HG03457 (cell line): ENCODE results near the gene NUP58.
"Not testable (repeated sequence)": the region's sequence is repeated elsewhere in the genome, so short reads cannot be mapped to it uniquely, and the experiment has no call there.

ENCODE experiments used
- ATAC-seq: cut with Tn5 transposase; IDR thresholded peaks from one replicate; pipeline ENCODE4 v1.9.1; 2021; ENCODE audit warnings: moderate number of reproducible peaks; ENCODE audit not compliant: unreplicated experiment

NUP58 gene

DNA sequence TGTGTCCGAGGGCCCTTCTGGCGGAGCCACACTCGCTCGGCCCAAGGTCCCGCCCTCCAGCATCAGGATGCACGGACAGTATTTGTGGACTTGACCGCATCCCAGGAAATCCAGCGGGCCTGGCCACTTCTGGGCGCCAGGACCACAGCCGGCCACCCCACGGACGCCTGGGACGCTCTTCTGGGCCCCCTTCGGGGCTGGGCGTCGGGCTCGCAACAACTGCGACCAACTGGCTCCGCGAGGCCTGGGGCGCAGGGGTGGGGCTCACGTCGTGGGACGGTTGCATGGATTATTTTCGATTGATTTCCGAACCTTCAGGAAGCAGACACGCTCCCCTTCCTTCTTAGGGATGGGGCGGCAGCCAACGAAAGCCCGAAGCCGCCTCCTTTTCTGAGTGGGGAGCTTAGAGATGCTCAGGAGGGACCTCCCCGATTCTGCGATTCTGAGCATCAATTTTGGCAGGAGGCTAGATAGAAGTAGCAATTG is 521 bp upstream of the NUP58 start:
- peak; percentile 19 for ATAC-seq

DNA sequence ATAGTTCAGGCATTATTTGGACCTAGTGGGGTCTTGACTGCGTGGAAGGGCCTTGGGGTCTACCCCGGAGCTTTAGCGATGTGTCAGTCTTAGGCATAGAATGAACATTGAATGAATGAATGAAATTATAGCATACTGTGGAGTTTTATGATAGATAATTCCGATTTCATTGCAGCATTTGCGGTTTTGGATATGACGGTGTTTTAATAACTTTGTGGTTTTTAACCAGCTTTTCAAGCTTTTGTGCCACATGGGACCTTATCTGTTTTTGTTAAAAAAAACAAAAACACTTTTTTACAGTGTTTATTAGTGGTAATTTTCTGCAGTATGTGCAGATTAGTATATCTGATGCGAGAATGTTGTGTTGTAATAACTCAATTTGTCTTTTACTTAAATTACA is 696 bp downstream of the NUP58 start:
- ATAC-seq: no peak

DNA sequence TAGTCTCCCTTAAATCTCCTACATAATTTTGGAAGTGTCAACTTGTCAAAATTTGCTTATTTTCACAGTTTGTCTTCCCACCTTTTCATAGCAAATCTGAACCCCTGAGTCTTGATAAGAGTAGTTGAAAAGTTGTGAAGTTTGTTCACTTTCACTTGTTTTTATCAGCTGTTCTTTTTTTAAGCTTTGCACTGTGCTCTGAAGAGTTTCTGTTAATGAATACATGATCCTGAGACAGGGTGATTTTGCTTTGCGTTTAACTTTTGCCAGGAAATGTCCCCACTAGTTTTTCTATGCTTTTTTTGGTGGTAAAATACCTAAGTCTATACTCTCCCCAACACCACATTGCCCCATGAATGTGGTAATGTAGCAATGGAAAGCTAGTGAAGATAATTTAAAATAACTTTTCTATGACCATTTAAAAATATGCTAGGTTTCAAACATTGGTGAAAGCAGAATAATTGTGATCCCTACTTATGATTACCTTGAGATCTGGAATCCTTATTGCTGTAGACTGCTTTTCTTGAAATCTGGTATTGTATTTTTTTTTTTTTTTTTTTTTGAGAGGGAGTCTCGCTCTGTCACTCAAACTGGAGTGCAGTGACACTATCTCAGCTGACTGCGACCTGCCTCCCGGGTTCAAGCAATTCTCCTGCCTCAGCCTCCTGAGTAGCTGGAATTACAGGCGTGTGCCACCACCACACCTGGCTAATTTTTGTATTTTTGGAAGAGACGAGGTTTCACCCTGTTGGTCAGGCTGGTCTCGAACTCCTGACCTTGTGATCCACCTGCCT is 5.4 kb downstream of the NUP58 start:
- ATAC-seq: no peak

DNA sequence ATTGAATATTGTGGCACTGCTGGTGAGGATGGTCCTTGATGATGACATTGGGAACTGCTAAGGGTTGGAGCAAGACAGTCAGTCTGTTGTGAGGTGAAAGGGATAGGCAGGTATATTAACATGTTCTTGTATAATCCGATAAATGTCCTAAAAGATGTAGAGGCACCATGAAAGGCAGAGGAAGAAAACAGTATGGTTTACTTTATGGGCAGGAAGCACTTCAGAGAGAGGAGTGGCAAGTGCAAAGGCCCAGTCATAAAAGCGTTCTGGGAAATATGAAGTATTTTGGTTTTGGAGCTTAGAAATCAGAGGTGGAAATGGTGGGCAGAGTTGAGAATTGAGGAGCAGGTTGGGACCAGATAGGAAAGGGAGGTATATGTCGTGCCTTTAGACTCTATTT is 9.5 kb downstream of the NUP58 start:
- ATAC-seq: no peak

DNA sequence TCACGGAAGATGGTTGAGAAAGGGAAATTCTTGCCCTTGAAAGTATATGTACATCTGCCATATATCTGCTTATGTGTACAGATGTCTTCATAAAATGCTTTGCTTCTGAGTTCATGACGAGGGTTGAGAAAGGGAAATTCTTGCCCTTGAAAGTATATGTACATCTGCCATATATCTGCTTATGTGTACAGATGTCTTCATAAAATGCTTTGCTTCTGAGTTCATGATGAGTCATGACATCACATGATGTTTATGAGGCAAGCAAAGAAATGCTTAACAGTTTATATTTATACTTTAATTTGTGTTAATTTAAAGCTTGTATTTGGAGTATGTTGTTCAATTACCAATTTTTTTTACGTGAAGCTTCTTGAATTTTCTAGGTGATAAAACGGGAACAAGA is 17.5 kb downstream of the NUP58 start:
- ATAC-seq: not testable (repeated sequence)

DNA sequence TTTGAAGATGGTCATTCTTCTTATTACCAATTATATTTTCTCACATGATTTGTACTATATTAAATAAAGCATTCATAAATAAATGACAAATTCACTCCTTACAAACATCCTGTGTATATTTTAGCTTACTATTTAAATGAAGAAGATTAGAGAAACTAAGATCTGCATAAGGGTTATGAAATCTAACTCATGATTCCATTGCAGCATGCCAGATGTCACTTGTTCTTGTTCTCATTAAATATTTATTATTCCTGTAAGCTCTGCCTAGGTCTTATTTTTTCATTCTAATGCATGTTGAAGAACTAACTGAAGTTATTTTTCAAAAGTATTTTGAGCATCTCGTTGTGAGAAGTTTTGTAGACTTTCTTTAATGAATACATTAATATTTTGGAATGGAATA is 18.3 kb downstream of the NUP58 start:
- no peak for ATAC-seq

DNA sequence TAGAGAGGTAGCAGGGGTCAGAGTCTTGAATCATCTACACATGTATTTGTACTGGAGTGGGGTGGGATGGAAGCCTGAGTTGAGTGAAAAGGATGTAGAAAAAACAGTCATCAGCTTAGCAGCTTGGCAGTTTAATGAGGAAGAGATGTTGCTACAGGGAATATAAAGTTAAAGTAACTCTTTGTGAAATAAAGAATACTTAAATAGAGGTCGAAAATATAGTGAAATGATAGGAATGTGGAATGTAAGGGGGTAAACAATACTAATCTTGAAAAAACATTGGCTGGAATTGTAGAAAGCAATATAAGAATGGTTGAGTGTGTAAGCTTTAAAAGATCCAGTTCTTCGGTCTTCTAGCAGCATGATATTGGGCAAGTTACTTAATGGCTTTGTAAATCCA is 22.7 kb downstream of the NUP58 start:
- ATAC-seq: no peak

DNA sequence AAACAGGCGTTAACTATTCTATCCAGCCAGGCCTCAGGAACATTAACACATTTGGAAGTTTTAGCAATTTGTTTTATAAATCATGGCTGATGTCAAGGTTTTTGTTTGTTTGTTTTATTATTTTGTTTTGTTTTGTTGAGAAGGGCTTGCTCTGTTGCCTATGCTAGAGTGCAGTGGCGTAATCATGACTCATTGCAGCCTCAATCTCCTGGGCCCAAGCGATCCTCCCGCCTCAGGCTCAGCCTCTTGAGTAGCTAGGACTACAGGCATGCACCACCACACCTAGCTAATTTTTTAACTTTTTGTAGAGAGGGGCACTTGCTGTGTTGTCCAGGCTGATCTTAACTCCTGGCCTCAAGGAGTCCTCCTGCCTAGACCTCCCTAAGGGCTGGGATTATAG is 28.3 kb downstream of the NUP58 start:
- no peak for ATAC-seq

DNA sequence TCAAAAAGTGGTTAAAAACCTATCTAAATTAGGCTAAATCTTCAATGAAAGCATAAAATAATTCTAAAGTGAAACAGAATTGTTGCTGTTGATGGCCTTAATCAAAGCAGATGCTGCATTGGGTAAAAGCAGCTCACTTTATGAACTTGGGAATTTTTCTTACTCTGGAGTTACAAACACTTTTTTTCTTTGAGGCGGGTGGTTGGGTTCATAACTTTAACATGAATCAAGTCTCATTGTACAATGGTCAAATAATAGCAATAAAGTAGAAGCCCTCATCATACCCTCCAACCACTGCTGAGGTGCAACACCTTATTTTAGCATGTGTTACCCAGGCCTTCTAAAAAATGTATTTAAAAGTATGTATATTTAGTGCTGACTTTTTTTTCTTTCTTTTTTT is 29.1 kb downstream of the NUP58 start:
- no peak for ATAC-seq

DNA sequence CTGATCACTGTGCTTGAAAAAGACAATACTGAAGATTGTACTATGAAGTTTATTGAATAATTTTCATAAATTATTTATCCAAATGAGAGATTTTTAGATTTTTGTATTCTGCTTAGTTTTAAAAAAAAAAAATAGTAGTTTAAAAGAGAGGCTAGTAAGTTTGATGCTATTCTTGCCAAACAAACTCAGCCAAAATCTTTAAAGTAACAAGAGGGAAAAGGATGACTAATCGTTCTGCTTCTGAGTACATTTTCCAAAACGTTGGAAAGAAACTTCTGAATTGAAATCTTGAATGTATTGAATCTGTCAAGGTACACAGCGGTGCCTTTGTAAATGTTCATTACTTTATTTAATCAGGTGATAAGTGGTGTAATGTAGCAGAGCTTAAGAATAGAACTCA is 34.4 kb downstream of the NUP58 start:
- no peak for ATAC-seq

DNA sequence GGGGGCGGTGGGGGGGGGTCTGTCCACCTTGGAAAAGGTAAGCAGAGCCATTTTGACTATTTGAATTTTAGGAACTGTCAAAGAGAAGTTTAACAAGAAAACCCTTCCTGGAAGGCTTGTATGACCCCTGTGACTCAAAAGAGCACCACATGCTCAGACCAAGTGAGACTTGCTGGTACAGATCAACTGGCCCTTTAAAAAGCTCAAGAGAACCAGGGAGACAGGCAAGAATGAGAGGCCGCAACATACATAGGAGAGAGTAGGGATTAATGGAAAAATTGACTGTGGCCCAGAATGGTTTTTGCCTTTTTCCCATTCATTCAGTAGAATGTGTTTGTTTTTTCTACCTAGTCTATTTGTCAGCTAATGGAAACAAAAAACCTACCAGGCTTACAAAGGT is 44.2 kb downstream of the NUP58 start:
- no peak for ATAC-seq

DNA sequence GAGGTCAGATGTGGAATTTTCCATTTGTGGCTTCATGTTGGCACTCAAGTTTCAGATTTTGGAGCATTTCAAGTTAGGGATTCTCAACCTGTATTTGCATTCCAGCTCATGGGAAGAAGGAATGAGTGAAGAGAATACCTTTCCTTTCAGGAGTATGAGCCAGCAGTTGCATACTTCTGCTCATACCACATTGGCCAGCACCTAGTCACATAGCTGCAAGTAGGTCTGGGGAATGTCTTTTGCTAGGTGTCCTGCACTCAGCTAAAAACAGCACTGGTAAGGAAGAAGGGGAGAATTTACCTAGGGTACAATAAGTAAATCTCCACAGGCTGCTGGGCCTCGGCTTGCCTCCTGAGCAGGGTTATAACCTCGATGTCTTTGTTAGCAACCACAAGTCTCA is 45.7 kb downstream of the NUP58 start:
- no peak for ATAC-seq

DNA sequence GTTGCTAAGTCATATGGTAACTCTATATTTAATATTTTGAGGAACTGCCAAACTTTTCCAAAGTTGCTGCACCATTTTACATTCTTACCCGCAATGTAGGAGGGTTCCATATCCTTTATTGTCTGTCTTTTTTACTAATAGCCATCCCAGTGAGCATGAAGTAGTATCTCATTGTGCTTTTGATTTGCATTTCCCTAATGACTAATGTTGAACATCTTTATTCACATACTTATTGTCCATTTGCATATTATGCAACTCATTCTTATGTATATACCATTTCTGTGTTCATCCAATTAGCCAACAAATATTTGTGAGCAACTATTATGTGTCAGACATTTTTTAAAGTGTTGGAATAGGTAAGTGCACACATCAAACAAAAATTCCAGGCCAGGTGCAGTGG is 50.0 kb downstream of the NUP58 start:
- no peak for ATAC-seq

DNA sequence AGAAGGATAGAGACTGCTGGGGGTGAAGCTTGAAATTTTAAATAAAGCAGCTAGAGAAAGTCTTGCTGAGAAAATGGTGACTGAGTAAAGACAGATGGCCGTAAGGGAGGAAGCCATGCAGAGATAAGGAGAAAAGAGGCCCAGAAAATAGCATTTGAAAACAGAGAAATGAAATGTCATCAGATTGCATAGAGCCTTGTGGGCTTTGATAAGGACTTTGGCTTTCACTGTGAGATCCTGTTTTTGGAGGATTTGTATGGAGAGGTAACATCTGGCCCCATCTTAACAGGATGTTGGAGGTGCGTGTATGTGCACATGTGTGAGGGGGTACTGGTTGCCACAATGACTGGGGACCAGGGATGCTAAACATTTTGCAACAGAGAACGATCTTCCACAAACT is 50.8 kb downstream of the NUP58 start:
- no peak for ATAC-seq

DNA sequence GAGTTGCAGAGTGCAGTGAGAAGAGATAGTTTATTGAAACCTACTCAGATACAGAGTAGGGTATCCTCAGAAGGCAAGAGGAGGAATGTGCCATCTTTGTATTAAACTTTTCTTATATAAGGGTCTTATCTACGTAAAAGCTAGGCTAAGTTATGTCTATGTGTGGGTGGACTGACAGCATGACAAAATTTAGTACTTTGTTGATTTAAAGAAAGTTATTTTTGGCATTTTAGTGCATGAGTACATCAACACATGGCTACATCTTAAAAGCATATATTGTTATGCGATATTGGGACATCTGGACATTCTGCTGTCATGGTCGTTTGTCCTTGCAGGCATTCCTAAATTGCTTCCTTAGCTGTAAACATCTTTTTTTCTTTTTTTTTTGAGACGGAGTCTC is 51.4 kb downstream of the NUP58 start:
- ATAC-seq: no peak

DNA sequence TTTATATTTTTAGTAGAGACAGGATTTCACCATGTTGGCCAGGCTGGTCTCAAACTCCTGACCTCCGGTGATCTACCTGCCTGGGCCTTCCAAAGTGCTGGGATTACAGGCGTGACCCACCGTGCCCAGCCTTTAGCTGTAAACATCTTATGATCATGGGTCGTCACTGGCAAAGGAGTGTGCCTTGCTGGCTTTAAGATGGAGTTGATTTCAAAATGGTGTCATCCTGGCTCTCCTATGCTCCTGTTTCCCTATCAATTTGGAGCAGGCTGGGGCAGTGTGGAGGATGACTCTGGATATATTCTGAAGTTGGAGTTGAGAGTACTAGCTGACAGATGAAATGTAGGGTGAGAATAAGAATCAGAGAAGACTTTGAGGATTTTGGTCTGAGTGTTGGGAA is 51.9 kb downstream of the NUP58 start:
- ATAC-seq: no peak

DNA sequence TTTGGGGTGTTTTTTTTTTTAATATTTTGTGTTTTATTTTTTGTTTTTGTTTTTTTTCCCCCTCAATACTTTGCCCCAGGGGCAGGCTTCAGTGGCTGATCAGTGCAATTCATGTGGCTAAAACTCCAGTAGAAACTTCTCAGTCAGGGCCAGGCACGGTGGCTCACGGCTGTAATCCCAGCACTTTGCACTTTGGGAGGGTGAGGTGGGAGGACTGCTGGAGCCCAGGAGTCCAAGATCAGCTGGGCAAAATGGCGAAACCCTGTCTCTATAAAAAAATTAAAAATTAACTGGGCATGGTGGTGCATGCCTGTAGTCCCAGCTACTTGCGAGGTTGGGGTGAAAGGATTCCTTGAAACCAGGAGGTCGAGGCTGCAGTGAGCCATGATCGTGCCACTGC is 53.0 kb downstream of the NUP58 start:
- no peak for ATAC-seq

DNA sequence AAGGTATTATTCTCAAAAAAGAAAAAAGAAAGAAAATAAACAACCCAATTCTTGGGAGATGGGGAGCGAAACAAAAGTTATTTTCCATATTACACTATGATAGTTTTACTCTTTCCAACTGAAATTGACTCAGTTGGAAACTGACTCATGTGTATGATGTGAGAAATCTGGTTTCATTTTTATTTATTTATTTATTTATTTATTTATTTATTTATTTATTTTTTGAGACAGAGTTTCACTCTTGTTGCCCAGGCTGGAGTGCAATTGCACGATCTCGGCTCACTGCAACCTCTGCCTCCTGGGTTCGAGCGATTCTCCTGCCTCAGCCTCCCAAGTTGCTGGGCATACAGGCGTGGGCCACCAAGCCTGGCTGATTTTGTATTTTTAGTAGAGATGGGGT is 59.0 kb downstream of the NUP58 start:
- not testable (repeated sequence) for ATAC-seq

DNA sequence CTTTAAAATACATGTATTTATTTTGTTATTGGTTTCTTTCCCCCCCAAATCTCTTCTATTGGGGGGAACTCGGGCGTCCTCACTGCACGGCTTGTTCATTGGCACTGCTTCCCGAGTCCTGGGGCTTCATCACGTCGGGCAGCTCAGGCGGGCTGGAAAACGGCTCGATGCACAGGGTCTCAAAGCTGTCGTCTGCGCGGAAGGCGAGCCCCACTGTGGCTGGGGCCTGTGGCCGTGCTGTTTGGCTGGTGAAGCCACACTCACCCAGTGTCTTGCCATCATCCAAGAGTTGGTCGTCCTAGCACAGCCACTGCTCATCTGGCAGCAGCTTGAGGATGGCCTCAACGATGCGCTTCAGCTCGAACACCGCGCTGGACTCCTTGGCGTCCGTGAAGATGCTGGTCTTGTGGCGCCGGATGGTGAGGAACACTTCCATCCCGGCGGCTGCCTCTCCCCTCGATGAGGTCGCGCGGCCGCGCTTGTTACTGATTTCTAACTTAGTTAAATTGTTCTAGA is 64.4 kb downstream of the NUP58 start:
- no peak for ATAC-seq

DNA sequence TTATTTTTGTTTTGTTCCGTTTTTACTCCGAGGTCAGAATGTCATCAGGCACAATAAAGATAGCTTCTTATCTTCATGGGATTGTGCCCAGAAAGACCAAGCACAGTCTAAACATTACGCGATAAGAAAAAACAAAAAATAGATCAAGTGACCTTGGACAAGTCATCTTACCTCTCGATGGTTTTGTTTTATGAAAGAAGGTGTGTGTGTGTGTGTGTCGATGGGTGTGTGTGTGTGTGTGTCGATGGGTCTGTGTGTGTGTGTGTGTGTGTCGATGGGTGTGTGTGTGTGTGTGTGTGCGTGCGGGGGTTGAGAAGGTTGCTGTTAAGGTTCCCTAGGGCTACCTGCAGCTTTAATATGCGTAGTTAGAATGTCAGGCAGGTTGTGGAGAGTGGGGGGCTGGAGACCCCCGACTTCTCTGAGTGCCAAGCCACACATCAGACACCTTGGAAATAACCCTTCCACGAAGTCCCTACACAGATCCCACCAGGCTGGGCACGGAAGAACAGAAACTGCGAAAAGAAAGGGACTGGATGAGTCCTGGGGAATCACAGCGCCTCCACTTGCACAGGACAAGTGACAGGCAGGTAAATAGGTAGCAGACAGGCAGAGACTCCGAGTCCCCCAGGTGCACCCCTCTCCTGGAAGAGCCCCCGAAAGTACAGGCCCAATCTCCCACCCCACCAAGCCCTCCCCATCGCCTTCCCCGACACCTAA is 69.9 kb downstream of the NUP58 start:
- no peak for ATAC-seq

DNA sequence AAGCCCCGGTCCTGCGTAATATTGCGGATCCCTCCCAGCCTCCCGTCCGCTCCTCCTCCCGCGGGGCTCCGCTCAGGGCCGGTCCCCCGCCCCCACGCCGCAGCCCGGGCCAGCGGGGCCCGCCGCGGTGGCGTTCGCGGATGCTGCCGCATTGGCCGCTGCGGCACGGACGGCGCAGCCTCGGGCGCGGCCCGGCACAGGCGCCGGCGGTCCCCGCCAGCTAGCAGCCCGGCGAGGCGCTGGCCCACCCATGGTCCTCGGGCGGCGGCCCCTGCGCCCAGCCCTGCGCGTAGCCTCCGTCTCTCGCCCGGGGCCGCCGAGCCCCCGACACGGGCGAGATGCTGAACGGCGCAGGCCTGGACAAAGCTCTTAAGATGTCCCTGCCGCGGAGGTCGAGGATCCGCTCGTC is 70.5 kb downstream of the NUP58 start, which contains the start of gene ATP8A2:
Gene ATP8A2 (plus strand): TSS at position 100 of the 409 bp plus-strand sequence. CDS start 239 bp downstream, at position 339.
- no peak for ATAC-seq
